ENCODE results near the gene GXYLT2. TPM values are rescaled to one million over a fixed set of nuclear protein-coding genes. Genes with fewer than 3 reads are reported as not detected.
"Not testable (repeated sequence)": the region's sequence is repeated elsewhere in the genome, so short reads cannot be mapped to it uniquely, and the experiment has no call there.

Gene GXYLT2
- total RNA-seq, 1 experiment from 2014 or later: not detected

- H2AFZ ChIP-seq (ENCODE audit: low read length): no peak overlapping the region
- no peaks in the 10 kb centered on the region for H3K9me2 ChIP-seq (replicated peaks; ENCODE audit: insufficient read depth, low read length)
- H3K4me3 ChIP-seq (ENCODE audit: low read length): no peak overlapping the region
- no peak overlapping the region for H3K27ac ChIP-seq (ENCODE audit: low read length)
- no peaks in the 10 kb centered on the region for H4K20me1 ChIP-seq (ENCODE audit: insufficient read depth, low read depth, low read length)
- no peak overlapping the region for H3K4me2 ChIP-seq (ENCODE audit: low read depth, low read length, poor library complexity, severe bottlenecking)
- H3K9ac ChIP-seq (ENCODE audit: low read length): no peak overlapping the region
- no peaks in the 10 kb centered on the region for H3K4me1 ChIP-seq (ENCODE audit: low read length)
- H3K36me3 ChIP-seq (ENCODE audit: insufficient read depth, low read length): no peaks in the 10 kb centered on the region
- H3K27me3 ChIP-seq (ENCODE audit: low read length): no peaks in the 10 kb centered on the region
- no peaks in the 10 kb centered on the region for H3K9me3 ChIP-seq (ENCODE audit: low read length)
- H3K79me2 ChIP-seq (ENCODE audit: low read length): no peaks in the 10 kb centered on the region
- no peak for DNase-seq
Observed at GRCh38 chr3:72909591-72909990, 21.7 kb downstream of the GXYLT2 start.

DNA sequence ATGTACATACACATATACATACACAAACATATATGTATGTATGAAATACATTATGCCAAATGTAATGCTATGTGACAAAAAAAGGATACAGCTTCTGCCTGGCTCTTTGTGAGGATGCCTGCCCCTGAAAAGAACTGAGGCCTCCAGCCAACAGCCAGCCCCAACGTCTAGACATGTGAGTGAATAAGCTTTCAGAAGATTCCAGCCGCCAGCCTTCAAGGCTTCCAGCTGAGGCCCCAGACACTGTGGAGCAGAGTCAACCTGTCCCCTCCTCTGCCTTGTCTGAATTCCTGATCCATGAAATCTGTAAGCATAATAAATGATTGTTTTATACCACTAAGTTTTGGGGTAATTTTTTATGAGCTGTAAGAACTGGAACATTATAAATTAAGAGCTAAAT is 24.7 kb downstream of the GXYLT2 start:
- Histone ChIP-seq H3K9me2 (replicated peaks; ENCODE audit: insufficient read depth, low read length) (no peaks in the 10 kb centered on the region), H3K36me3 (ENCODE audit: insufficient read depth, low read length) (no peaks in the 10 kb centered on the region), H3K4me1 (ENCODE audit: low read length) (no peaks in the 10 kb centered on the region), H3K79me2 (ENCODE audit: low read length) (no peaks in the 10 kb centered on the region), H3K27ac (ENCODE audit: low read length) (no peak overlapping the region), H3K4me3 (ENCODE audit: low read length) (no peak overlapping the region), H3K9ac (ENCODE audit: low read length) (no peak overlapping the region), H3K4me2 (ENCODE audit: low read depth, low read length, poor library complexity, severe bottlenecking) (no peak overlapping the region), H4K20me1 (ENCODE audit: insufficient read depth, low read depth, low read length) (no peaks in the 10 kb centered on the region), H3K9me3 (ENCODE audit: low read length) (no peaks in the 10 kb centered on the region), H3K27me3 (ENCODE audit: low read length) (no peaks in the 10 kb centered on the region), H2AFZ (ENCODE audit: low read length) (no peak overlapping the region)
- DNase-seq: no peak

- no peak overlapping the region for H3K4me3 ChIP-seq (ENCODE audit: low read length)
- no peaks in the 10 kb centered on the region for H3K79me2 ChIP-seq (ENCODE audit: low read length)
- H3K9me3 ChIP-seq (ENCODE audit: low read length): no peaks in the 10 kb centered on the region
- H3K27ac ChIP-seq (ENCODE audit: low read length): no peak overlapping the region
- no peaks in the 10 kb centered on the region for H3K9me2 ChIP-seq (replicated peaks; ENCODE audit: insufficient read depth, low read length)
- H3K4me2 ChIP-seq (ENCODE audit: low read depth, low read length, poor library complexity, severe bottlenecking): no peak overlapping the region
- H3K9ac ChIP-seq (ENCODE audit: low read length): no peak overlapping the region
- DNase-seq: no peak
- no peak overlapping the region for H2AFZ ChIP-seq (ENCODE audit: low read length)
- H3K27me3 ChIP-seq (ENCODE audit: low read length): no peaks in the 10 kb centered on the region
- no peaks in the 10 kb centered on the region for H4K20me1 ChIP-seq (ENCODE audit: insufficient read depth, low read depth, low read length)
- H3K36me3 ChIP-seq (ENCODE audit: insufficient read depth, low read length): no peaks in the 10 kb centered on the region
- no peaks in the 10 kb centered on the region for H3K4me1 ChIP-seq (ENCODE audit: low read length)
Observed at GRCh38 chr3:72914383-72914782, 26.5 kb downstream of the GXYLT2 start.

GRCh38 chr3:72916250-72916649 is 28.4 kb downstream of the GXYLT2 start:
- no peaks in the 10 kb centered on the region for H3K79me2 ChIP-seq (ENCODE audit: low read length)
- H4K20me1 ChIP-seq (ENCODE audit: insufficient read depth, low read depth, low read length): no peaks in the 10 kb centered on the region
- no peak overlapping the region for H3K4me2 ChIP-seq (ENCODE audit: low read depth, low read length, poor library complexity, severe bottlenecking)
- H3K27me3 ChIP-seq (ENCODE audit: low read length): no peaks in the 10 kb centered on the region
- no peak overlapping the region for H3K4me3 ChIP-seq (ENCODE audit: low read length)
- no peak for DNase-seq
- no peak overlapping the region for H3K9ac ChIP-seq (ENCODE audit: low read length)
- H3K4me1 ChIP-seq (ENCODE audit: low read length): no peaks in the 10 kb centered on the region
- H2AFZ ChIP-seq (ENCODE audit: low read length): no peak overlapping the region
- H3K9me2 ChIP-seq (replicated peaks; ENCODE audit: insufficient read depth, low read length): no peaks in the 10 kb centered on the region
- H3K36me3 ChIP-seq (ENCODE audit: insufficient read depth, low read length): no peaks in the 10 kb centered on the region
- H3K27ac ChIP-seq (ENCODE audit: low read length): no peak overlapping the region
- H3K9me3 ChIP-seq (ENCODE audit: low read length): no peaks in the 10 kb centered on the region

GRCh38 chr3:72919520-72919919 is 31.7 kb downstream of the GXYLT2 start:
- Histone ChIP-seq H2AFZ (ENCODE audit: low read length) (no peak overlapping the region), H3K79me2 (ENCODE audit: low read length) (no peaks in the 10 kb centered on the region), H3K9me3 (ENCODE audit: low read length) (no peaks in the 10 kb centered on the region), H3K4me3 (ENCODE audit: low read length) (no peak overlapping the region), H3K27me3 (ENCODE audit: low read length) (no peaks in the 10 kb centered on the region), H3K9me2 (replicated peaks; ENCODE audit: insufficient read depth, low read length) (no peaks in the 10 kb centered on the region), H3K4me1 (ENCODE audit: low read length) (no peaks in the 10 kb centered on the region), H3K9ac (ENCODE audit: low read length) (no peak overlapping the region), H3K27ac (ENCODE audit: low read length) (no peak overlapping the region), H3K4me2 (ENCODE audit: low read depth, low read length, poor library complexity, severe bottlenecking) (no peak overlapping the region), H3K36me3 (ENCODE audit: insufficient read depth, low read length) (no peaks in the 10 kb centered on the region), H4K20me1 (ENCODE audit: insufficient read depth, low read depth, low read length) (no peaks in the 10 kb centered on the region)
- DNase-seq: no peak

- no peaks in the 10 kb centered on the region for H3K27me3 ChIP-seq (ENCODE audit: low read length)
- H3K4me2 ChIP-seq (ENCODE audit: low read depth, low read length, poor library complexity, severe bottlenecking): no peak overlapping the region
- peak; percentile 66 for DNase-seq
- H3K4me1 ChIP-seq (ENCODE audit: low read length): no peaks in the 10 kb centered on the region
- no peak overlapping the region for H3K9ac ChIP-seq (ENCODE audit: low read length)
- no peak overlapping the region for H2AFZ ChIP-seq (ENCODE audit: low read length)
- no peaks in the 10 kb centered on the region for H4K20me1 ChIP-seq (ENCODE audit: insufficient read depth, low read depth, low read length)
- H3K9me3 ChIP-seq (ENCODE audit: low read length): no peaks in the 10 kb centered on the region
- no peaks in the 10 kb centered on the region for H3K36me3 ChIP-seq (ENCODE audit: insufficient read depth, low read length)
- no peak overlapping the region for H3K4me3 ChIP-seq (ENCODE audit: low read length)
- H3K9me2 ChIP-seq (replicated peaks; ENCODE audit: insufficient read depth, low read length): no peaks in the 10 kb centered on the region
- no peak overlapping the region for H3K27ac ChIP-seq (ENCODE audit: low read length)
- H3K79me2 ChIP-seq (ENCODE audit: low read length): no peaks in the 10 kb centered on the region
Observed at GRCh38 chr3:72924055-72924454, 36.2 kb downstream of the GXYLT2 start.

DNA sequence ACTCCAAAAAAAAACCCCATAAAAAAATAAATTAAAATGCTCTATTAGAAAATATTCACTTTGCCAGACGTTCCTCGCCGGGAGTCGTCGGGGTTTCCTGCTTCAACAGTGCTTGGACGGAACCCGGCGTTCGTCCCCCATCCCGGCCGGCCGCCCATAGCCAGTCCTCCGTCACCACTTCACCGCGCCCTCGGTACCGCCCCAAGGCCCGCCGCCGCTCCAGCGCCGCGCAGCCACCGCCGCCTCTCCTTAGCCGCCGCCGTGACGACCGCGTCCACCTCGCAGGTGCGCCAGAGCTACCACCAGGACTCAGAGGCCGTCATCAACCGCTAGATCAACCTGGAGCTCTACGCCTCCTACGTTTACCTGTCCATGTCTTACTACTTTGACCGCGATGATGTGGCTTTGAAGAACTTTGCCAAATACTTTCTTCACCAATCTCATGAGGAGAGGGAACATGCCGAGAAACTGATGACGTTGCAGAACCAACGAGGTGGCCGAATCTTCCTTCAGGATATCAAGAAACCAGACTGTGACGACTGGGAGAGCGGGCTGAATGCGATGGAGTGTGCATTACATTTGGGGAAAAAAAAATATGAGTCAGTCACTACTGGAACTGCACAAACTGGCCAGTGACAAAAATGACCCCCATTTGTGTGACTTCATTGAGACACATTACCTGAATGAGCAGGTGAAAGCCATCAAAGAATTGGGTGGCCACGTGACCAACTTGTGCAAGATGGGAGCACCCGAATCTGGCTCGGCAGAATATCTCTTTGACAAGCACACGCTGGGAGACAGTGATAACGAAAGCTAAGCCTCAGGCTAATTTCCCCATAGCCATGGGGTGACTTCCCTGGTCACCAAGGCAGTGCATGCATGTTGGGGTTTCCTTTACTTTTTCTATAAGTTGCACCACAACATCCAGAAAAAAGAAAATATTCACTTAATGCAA is 41.2 kb downstream of the GXYLT2 start:
- not testable (repeated sequence) for DNase-seq; H3K27me3 ChIP-seq (ENCODE audit: low read length); H3K4me3 ChIP-seq (ENCODE audit: low read length); H3K4me1 ChIP-seq (ENCODE audit: low read length); H3K79me2 ChIP-seq (ENCODE audit: low read length); H2AFZ ChIP-seq (ENCODE audit: low read length); H3K27ac ChIP-seq (ENCODE audit: low read length); H3K9me3 ChIP-seq (ENCODE audit: low read length); H3K9ac ChIP-seq (ENCODE audit: low read length); H3K9me2 ChIP-seq (replicated peaks; ENCODE audit: insufficient read depth, low read length); H3K36me3 ChIP-seq (ENCODE audit: insufficient read depth, low read length); H4K20me1 ChIP-seq (ENCODE audit: insufficient read depth, low read depth, low read length); H3K4me2 ChIP-seq (ENCODE audit: low read depth, low read length, poor library complexity, severe bottlenecking)

- H3K9me2 ChIP-seq (replicated peaks; ENCODE audit: insufficient read depth, low read length): no peaks in the 10 kb centered on the region
- no peaks in the 10 kb centered on the region for H3K79me2 ChIP-seq (ENCODE audit: low read length)
- H3K9ac ChIP-seq (ENCODE audit: low read length): no peak overlapping the region
- H3K9me3 ChIP-seq (ENCODE audit: low read length): no peaks in the 10 kb centered on the region
- DNase-seq: no peak
- no peak overlapping the region for H2AFZ ChIP-seq (ENCODE audit: low read length)
- H3K27ac ChIP-seq (ENCODE audit: low read length): no peak overlapping the region
- H3K4me2 ChIP-seq (ENCODE audit: low read depth, low read length, poor library complexity, severe bottlenecking): no peak overlapping the region
- H4K20me1 ChIP-seq (ENCODE audit: insufficient read depth, low read depth, low read length): no peaks in the 10 kb centered on the region
- no peaks in the 10 kb centered on the region for H3K36me3 ChIP-seq (ENCODE audit: insufficient read depth, low read length)
- H3K4me3 ChIP-seq (ENCODE audit: low read length): no peak overlapping the region
- H3K27me3 ChIP-seq (ENCODE audit: low read length): no peaks in the 10 kb centered on the region
- no peaks in the 10 kb centered on the region for H3K4me1 ChIP-seq (ENCODE audit: low read length)
Observed at GRCh38 chr3:72930754-72931153, 42.9 kb downstream of the GXYLT2 start.
